MCF 10A (cell line): ENCODE results near the gene CHRDL2. TPM values are rescaled to one million over a fixed set of nuclear protein-coding genes. Genes with fewer than 3 reads are reported as not detected.
A peak's percentile ranks its signal among the peaks of the same experiment; 100 is the strongest.

Source experiments
- BruUV-seq: library from RNA; stranded (reverse); fragments of 400-500 nt; replicated peaks from 2 replicates; lab custom pipeline; 2021; lab: Mats Ljungman, UMichigan
- CTCF ChIA-PET: fragments of 300-600 bp; sonication (Branson Sonifier 250); formaldehyde crosslinking; extraction: SDS; loops from one replicate; lab custom pipeline; 2021; ENCODE audit warnings: antibody characterized with exemption, inconsistent platforms; lab: Yijun Ruan, JAX
- POLR2A ChIA-PET: fragments of 300-600, 350-650 bp; sonication (Branson Sonifier 250); formaldehyde crosslinking; extraction: SDS; loops from one replicate; lab custom pipeline; 2020; ENCODE audit warnings: antibody characterized with exemption, inconsistent platforms; lab: Yijun Ruan, JAX
- DNase-seq: peaks from one replicate; pipeline ENCODE4 v3.0.0-alpha.2; 2018; ENCODE audit not compliant: unreplicated experiment
- H3K27ac Mint-ChIP-seq: one replicate; pipeline ENCODE4 v1.8.0; 2022; ENCODE audit warnings: mild to moderate bottlenecking, low read depth, mixed read lengths; ENCODE audit not compliant: unreplicated experiment
- H3K27me3 Mint-ChIP-seq: one replicate; pipeline ENCODE4 v1.8.0; 2022; ENCODE audit warnings: mixed read lengths; ENCODE audit not compliant: insufficient read depth, unreplicated experiment
- H3K36me3 Mint-ChIP-seq: one replicate; pipeline ENCODE4 v1.8.0; 2022; ENCODE audit warnings: mild to moderate bottlenecking, moderate library complexity, mixed read lengths; ENCODE audit not compliant: insufficient read depth, unreplicated experiment
- H3K4me1 Mint-ChIP-seq: one replicate; pipeline ENCODE4 v1.8.0; 2022; ENCODE audit warnings: mixed read lengths; ENCODE audit not compliant: insufficient read depth, unreplicated experiment
- H3K4me3 Mint-ChIP-seq: one replicate; pipeline ENCODE4 v1.8.0; 2022; ENCODE audit warnings: mild to moderate bottlenecking, moderate library complexity, mixed read lengths; ENCODE audit not compliant: unreplicated experiment
- H3K9me3 Mint-ChIP-seq: one replicate; pipeline ENCODE4 v1.8.0; 2022; ENCODE audit warnings: mixed read lengths; ENCODE audit not compliant: unreplicated experiment
- intact Hi-C: fragments of 100-400 bp; cut with micrococcal nuclease; formaldehyde crosslinking; loops from 2 replicates; pipeline ENCODE4 v1.14.1; 2022
- total RNA-seq: library from RNA; stranded (reverse); gene quantifications from 2 replicates; pipeline ENCODE4 v1.2.3, GENCODE V29; 2022
- TF ChIP-seq, protein P1 (sequence below): fragments of 200-600 bp; IDR thresholded peaks from one replicate; pipeline ENCODE4 v1.8.0; 2022; ENCODE audit warnings: antibody characterized with exemption, mild to moderate bottlenecking; ENCODE audit not compliant: unreplicated experiment

The CHRDL2 gene
- total RNA-seq, 1 experiment from 2014 or later, result not detected

DNA sequence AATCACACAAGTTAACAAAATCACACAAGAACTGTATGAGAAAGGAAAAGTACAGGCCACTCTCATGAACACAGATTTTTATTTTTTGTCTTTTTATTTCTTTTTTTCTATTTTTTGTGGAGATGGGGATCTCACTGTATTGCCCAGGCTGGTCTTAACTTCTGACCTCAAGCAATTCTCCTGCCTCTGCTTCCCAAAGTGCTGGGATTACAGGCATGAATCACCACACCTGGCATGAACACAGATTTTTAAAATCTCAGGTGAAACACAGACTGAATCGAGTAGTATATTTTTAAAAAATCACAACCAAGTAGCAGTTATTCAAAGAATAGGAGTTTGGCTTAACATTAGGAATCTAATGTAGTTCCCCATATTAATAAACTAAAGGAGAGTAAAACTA is 35.7 kb upstream of the CHRDL2 start:
- TF ChIP-seq, protein P1, sequence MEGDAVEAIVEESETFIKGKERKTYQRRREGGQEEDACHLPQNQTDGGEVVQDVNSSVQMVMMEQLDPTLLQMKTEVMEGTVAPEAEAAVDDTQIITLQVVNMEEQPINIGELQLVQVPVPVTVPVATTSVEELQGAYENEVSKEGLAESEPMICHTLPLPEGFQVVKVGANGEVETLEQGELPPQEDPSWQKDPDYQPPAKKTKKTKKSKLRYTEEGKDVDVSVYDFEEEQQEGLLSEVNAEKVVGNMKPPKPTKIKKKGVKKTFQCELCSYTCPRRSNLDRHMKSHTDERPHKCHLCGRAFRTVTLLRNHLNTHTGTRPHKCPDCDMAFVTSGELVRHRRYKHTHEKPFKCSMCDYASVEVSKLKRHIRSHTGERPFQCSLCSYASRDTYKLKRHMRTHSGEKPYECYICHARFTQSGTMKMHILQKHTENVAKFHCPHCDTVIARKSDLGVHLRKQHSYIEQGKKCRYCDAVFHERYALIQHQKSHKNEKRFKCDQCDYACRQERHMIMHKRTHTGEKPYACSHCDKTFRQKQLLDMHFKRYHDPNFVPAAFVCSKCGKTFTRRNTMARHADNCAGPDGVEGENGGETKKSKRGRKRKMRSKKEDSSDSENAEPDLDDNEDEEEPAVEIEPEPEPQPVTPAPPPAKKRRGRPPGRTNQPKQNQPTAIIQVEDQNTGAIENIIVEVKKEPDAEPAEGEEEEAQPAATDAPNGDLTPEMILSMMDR, result no peak
- ChIA-PET CTCF (interaction anchor here (0.7 kb wide), 1 partner anchor 1076 kb away, joined by 3 read pairs; no protein-coding TSS in a partner anchor), POLR2A (interaction anchor here (1.6 kb wide), 1 partner anchor 31 kb away, joined by 3 read pairs; no protein-coding TSS in a partner anchor)
- H3K36me3 Mint-ChIP-seq, result peaks cover 11% of the 10 kb centered on the region
- no peak overlapping the region for H3K4me3 Mint-ChIP-seq
- H3K9me3 Mint-ChIP-seq, result no peaks in the 10 kb centered on the region
- H3K27ac Mint-ChIP-seq, result peak overlapping the region; percentile 39
- no peaks in the 10 kb centered on the region for H3K27me3 Mint-ChIP-seq
- DNase-seq, result peak; percentile 1
- intact Hi-C loops, result no loop called here
- BruUV-seq, result no TSS peak
- H3K4me1 Mint-ChIP-seq, result peaks cover 7% of the 10 kb centered on the region

DNA sequence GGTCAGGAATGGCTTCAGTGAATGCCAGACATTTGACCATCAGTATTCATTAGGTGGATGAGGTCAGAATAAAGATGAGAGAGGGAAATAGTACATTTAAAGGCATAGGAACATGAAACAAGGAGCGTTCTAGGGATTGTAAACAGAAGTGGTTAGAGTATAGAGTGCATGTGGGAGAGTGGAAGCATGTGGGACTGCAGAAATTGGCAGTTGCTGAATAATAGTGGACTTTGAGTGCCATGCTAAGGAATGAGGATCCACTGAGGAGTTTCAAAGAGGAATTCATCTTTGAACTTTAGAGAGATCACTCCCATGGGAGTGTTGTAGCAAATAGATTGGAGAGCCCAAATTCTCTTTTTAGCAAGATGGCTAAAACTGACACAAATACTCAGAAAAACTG is 25.3 kb upstream of the CHRDL2 start:
- Mint-ChIP-seq H3K9me3 (no peaks in the 10 kb centered on the region), H3K4me1 (peaks cover 19% of the 10 kb centered on the region), H3K36me3 (no peaks in the 10 kb centered on the region), H3K27ac (no peak overlapping the region), H3K4me3 (no peak overlapping the region), H3K27me3 (no peaks in the 10 kb centered on the region)
- TF ChIP-seq, protein P1, result no peak
- no TSS peak for BruUV-seq
- no peak for DNase-seq
- ChIA-PET CTCF (no interaction called here), POLR2A (no interaction called here)
- intact Hi-C loops, result no loop called here

DNA sequence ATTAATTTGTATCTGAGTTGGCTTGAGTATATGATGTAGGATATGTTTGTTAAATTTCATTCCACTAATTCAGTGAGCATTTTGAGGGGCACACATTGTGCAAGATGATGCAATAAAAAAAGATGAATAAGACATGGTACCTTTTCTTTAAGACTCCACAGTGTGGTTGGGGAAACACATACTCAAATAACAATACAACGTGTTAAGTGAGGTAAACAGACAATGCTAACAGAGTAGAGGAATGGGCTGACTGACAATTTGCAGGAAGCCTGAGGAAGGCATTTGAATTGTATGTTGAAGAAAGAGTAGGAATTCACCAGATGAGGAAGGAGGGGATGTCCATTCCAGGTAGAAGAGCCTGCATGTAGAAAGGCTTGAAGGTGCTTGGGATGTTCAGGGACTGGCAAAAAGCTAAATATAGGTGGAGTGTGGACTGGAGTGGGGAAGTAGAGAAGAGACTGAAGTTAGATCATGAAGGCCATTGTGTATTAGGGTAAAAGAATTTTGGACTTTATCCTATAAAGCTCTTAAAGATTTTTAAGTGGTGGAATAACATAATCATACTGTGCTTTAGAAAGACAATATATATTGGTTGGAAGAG is 24.3 kb upstream of the CHRDL2 start:
- H3K36me3 Mint-ChIP-seq, result no peaks in the 10 kb centered on the region
- ChIA-PET POLR2A (interaction anchor here (0.7 to 2.0 kb wide), 2 partner anchors 8 to 152 kb away, joined by 3 to 8 read pairs; no protein-coding TSS in a partner anchor), CTCF (interaction anchor here (0.7 to 1.2 kb wide), 2 partner anchors 15 to 18 kb away, joined by 4 to 5 read pairs; no protein-coding TSS in a partner anchor)
- peaks cover 19% of the 10 kb centered on the region for H3K4me1 Mint-ChIP-seq
- H3K27ac Mint-ChIP-seq, result peak overlapping the region; percentile 46
- peak overlapping the region; percentile 61 for H3K4me3 Mint-ChIP-seq
- DNase-seq, result peak; percentile 7
- no peaks in the 10 kb centered on the region for H3K27me3 Mint-ChIP-seq
- intact Hi-C loops, result no loop called here
- TF ChIP-seq, protein P1, result no peak
- no peaks in the 10 kb centered on the region for H3K9me3 Mint-ChIP-seq
- no TSS peak for BruUV-seq

DNA sequence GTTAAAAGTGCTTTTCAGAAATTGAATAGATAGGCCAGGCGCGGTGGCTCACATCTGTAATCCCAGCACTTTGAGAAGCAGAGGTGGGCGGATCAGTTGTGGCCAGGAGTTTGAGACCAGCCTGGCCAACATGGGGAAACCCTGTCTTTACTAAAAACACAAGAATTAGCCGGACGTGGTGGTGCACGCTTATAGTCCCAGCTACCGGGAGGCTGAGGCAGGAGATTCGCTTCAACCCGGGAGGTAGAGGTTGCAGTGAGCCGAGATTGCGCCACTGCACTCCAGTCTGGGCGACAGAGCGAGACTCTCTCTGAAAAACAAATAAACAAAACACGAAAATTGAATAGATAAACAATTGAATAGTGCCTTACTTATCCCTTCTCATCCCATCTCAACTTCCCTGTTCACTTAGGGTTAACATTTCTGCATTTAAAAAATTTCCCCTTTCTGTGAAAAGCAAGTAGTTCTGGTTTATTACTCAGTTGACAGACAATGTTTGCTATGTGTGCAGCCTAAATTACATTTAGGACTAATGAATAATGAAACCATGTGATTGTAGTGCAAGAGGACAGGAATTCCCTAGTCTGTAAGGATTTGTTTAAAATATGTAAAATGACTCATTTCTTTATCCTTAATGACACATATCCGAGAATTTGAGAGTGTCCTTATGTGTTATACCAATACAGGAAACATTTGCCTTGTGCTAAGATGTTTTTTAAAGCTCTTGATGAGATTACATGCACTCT is 23.5 kb upstream of the CHRDL2 start:
- ChIA-PET POLR2A (interaction anchor here (0.5 to 2.0 kb wide), 6 partner anchors 9 to 120 kb away, joined by 3 to 8 read pairs (median 3); no protein-coding TSS in a partner anchor), CTCF (interaction anchor here (1.2 kb wide), 1 partner anchor 19 kb away, joined by 5 read pairs; no protein-coding TSS in a partner anchor)
- Mint-ChIP-seq H3K9me3 (no peaks in the 10 kb centered on the region), H3K27ac (peak overlapping the region; percentile 46), H3K4me1 (peaks cover 21% of the 10 kb centered on the region), H3K4me3 (peak overlapping the region; percentile 61), H3K36me3 (no peaks in the 10 kb centered on the region), H3K27me3 (no peaks in the 10 kb centered on the region)
- BruUV-seq, result TSS peak; percentile 96
- intact Hi-C loops, result no loop called here
- TF ChIP-seq, protein P1, result no peak
- DNase-seq, result peak; percentile 63
